ENCODE measurements around the gene STON2.
A peak's percentile ranks its signal among the peaks of the same experiment; 100 is the strongest.

GRCh38 chr14:81435391-81436295 is 35.5 kb upstream of the STON2 start:
- peak in 1 of 3 donors; percentile 28 for TF ChIP-seq CTCF (IDR thresholded peaks at IDR 0.05)
- no peak for TF ChIP-seq EP300 (IDR thresholded peaks at IDR 0.05)
- no peak for TF ChIP-seq POLR2A (IDR thresholded peaks at IDR 0.05)

All from ovary (tissue), 3 donors.